ENCODE data around the gene CDH23.

Gene CDH23

GRCh38 chr10:71371750-71372166 lies 25.0 kb upstream of the CDH23 start:
- no peak for DNase-seq

GRCh38 chr10:71372882-71373495 lies 23.7 kb upstream of the CDH23 start:
- DNase-seq, result no peak

- no peak for DNase-seq
Observed at GRCh38 chr10:71374481-71375233, 22.1 kb upstream of the CDH23 start.

GRCh38 chr10:71375952-71376351 lies 20.8 kb upstream of the CDH23 start:
- no peak for DNase-seq

- no peak for DNase-seq
Observed at GRCh38 chr10:71378336-71379117, 18.2 kb upstream of the CDH23 start.

- DNase-seq, result no peak
Observed at GRCh38 chr10:71379118-71379766, 17.5 kb upstream of the CDH23 start.

- DNase-seq, result no peak
Observed at GRCh38 chr10:71380841-71381240, 15.9 kb upstream of the CDH23 start.

GRCh38 chr10:71381611-71382010 lies 15.1 kb upstream of the CDH23 start:
- DNase-seq, result no peak

- DNase-seq, result no peak
Observed at GRCh38 chr10:71382028-71382427, 14.7 kb upstream of the CDH23 start.

- no peak for DNase-seq
Observed at GRCh38 chr10:71382757-71383156, 14.0 kb upstream of the CDH23 start.

GRCh38 chr10:71383972-71384687 lies 12.6 kb upstream of the CDH23 start:
- peak; percentile 66 for DNase-seq

GRCh38 chr10:71388171-71388570 lies 8.5 kb upstream of the CDH23 start:
- DNase-seq, result no peak

- DNase-seq, result no peak
Observed at GRCh38 chr10:71388583-71389310, 8.0 kb upstream of the CDH23 start.

- no peak for DNase-seq
Observed at GRCh38 chr10:71389768-71390460, 6.8 kb upstream of the CDH23 start.

- DNase-seq, result no peak
Observed at GRCh38 chr10:71390461-71390835, 6.3 kb upstream of the CDH23 start.

GRCh38 chr10:71390921-71391690 lies 5.6 kb upstream of the CDH23 start:
- DNase-seq, result no peak

GRCh38 chr10:71391701-71392100 lies 5.0 kb upstream of the CDH23 start:
- DNase-seq, result no peak

- DNase-seq, result no peak
Observed at GRCh38 chr10:71392292-71392691, 4.4 kb upstream of the CDH23 start.

- no peak for DNase-seq
Observed at GRCh38 chr10:71392791-71393781, 3.6 kb upstream of the CDH23 start.

Measured in activated T-cell treated with anti-CD3 and anti-CD28 coated beads for 4 hours (primary cell).